Mesendoderm (in vitro differentiated cells): ENCODE data around the gene AURKA. TPM values are rescaled to one million over a fixed set of nuclear protein-coding genes. Genes with fewer than 3 reads are reported as not detected.

Experiments
- DNase-seq: peaks from one replicate; pipeline ENCODE4 v3.0.0; 2013
- H2AK5ac ChIP-seq: 2 replicates; pipeline ENCODE4 v1.6.1; 2013; ENCODE audit warnings: low read length, inconsistent platforms
- H2BK120ac ChIP-seq: 2 replicates; pipeline ENCODE4 v1.6.1; 2013; ENCODE audit warnings: low read depth, mild to moderate bottlenecking, low read length, moderate library complexity, mixed read lengths
- H2BK15ac ChIP-seq: replicated peaks from 2 replicates; pipeline ENCODE4 v1.6.1; 2013; ENCODE audit warnings: low read depth, mild to moderate bottlenecking, moderate library complexity
- H2BK5ac ChIP-seq: 2 replicates; pipeline ENCODE4 v1.6.1; 2013; ENCODE audit warnings: low read length, inconsistent platforms
- H3K18ac ChIP-seq: 2 replicates; pipeline ENCODE4 v1.6.1; 2013; ENCODE audit warnings: mild to moderate bottlenecking, low read length, mixed read lengths
- H3K23ac ChIP-seq: one replicate; pipeline ENCODE4 v1.6.1; 2013; ENCODE audit warnings: low read length
- H3K27ac ChIP-seq: 2 replicates; pipeline ENCODE4 v1.5.1; 2013; ENCODE audit warnings: low read depth, mild to moderate bottlenecking, inconsistent platforms, low read length, moderate library complexity
- H3K27me3 ChIP-seq: 2 replicates; pipeline ENCODE4 v1.6.1; 2013; ENCODE audit warnings: low read length, control low read depth, mild to moderate bottlenecking, inconsistent platforms; ENCODE audit not compliant: insufficient read depth, poor library complexity
- H3K36me3 ChIP-seq: 2 replicates; pipeline ENCODE4 v1.6.1; 2013; ENCODE audit warnings: low read length, inconsistent platforms; ENCODE audit not compliant: control insufficient read depth, insufficient read depth
- H3K4ac ChIP-seq: one replicate; pipeline ENCODE4 v1.6.1; 2013; ENCODE audit warnings: low read depth, mild to moderate bottlenecking, low read length, moderate library complexity
- H3K4me1 ChIP-seq: 2 replicates; pipeline ENCODE4 v1.6.1; 2013; ENCODE audit warnings: low read depth, low read length, inconsistent platforms; ENCODE audit not compliant: control insufficient read depth
- H3K4me2 ChIP-seq: 2 replicates; pipeline ENCODE4 v1.6.1; 2013; ENCODE audit warnings: low read length
- H3K4me3 ChIP-seq: 2 replicates; pipeline ENCODE4 v1.5.1; 2013; ENCODE audit warnings: mild to moderate bottlenecking, low read length
- H3K56ac ChIP-seq: one replicate; pipeline ENCODE4 v1.6.1; 2013; ENCODE audit warnings: low read length
- H3K79me1 ChIP-seq: 2 replicates; pipeline ENCODE4 v1.6.1; 2013; ENCODE audit warnings: low read length, inconsistent platforms
- H3K79me2 ChIP-seq: 2 replicates; pipeline ENCODE4 v1.6.1; 2013; ENCODE audit warnings: mild to moderate bottlenecking, low read length; ENCODE audit not compliant: control insufficient read depth, insufficient read depth
- H3K9ac ChIP-seq: 2 replicates; pipeline ENCODE4 v1.6.1; 2013; ENCODE audit warnings: low read length, inconsistent platforms
- H4K5ac ChIP-seq: one replicate; pipeline ENCODE4 v1.6.1; 2013; ENCODE audit warnings: low read length
- H4K8ac ChIP-seq: one replicate; pipeline ENCODE4 v1.6.1; 2013; ENCODE audit warnings: low read depth, mild to moderate bottlenecking, control low read depth, low read length, moderate library complexity
- WGBS: extraction: QIAGEN DNeasy Blood & Tissue Kit; methylation state at CpG from one replicate; pipeline ENCODE4 v1.1.7; 2013; ENCODE audit warnings: low lambda C conversion rate, missing lambda C conversion rate; ENCODE audit not compliant: insufficient coverage; ENCODE audit errors: extremely low coverage; 5-methylcytosine and 5-hydroxymethylcytosine counted together
- polyA plus RNA-seq, 2 experiments: library from polyadenylated mRNA; stranded (reverse); fragments of 200-250 nt; gene quantifications; one replicate each; pipeline ENCODE4 v1.2.3, GENCODE V29; 2013

AURKA gene
- 91.0 TPM for polyA plus RNA-seq (2013, experiment 1 of 2)
- 89.8 TPM for polyA plus RNA-seq (2013, experiment 2 of 2)

GRCh38 chr20:56392132-56392880 lies at the start of gene AURKA, which contains the start of gene CSTF1:
Gene AURKA, minus strand, starts transcription at chr20:56392215. Its CDS starts 4,018 bp downstream, at chr20:56388197.
Gene CSTF1, plus strand, starts transcription at chr20:56392645. Its CDS starts 2,908 bp downstream, at chr20:56395553.
- Histone ChIP-seq H3K18ac (peak within 1 kb of the TSS; percentile 89), H3K79me1 (peaks cover 23% of the 10 kb centered on the region), H2BK15ac (no peak within 1 kb of the TSS), H3K36me3 (peaks cover 20% of the 10 kb centered on the region), H3K23ac (no peak within 1 kb of the TSS), H2BK120ac (no peak within 1 kb of the TSS), H3K9ac (peak within 1 kb of the TSS; percentile 92), H3K79me2 (peaks cover 56% of the 10 kb centered on the region), H4K8ac (no peak within 1 kb of the TSS), H3K4ac (peak within 1 kb of the TSS; percentile 94), H2AK5ac (no peak within 1 kb of the TSS), H3K56ac (peak within 1 kb of the TSS; percentile 97), H3K27ac (peak within 1 kb of the TSS; percentile 79), H3K27me3 (no peaks in the 10 kb centered on the region), H3K4me2 (peak within 1 kb of the TSS; percentile 61), H3K4me1 (peaks cover 1% of the 10 kb centered on the region), H3K4me3 (peak within 1 kb of the TSS; percentile 86), H2BK5ac (peak within 1 kb of the TSS; percentile 42), H4K5ac (no peak within 1 kb of the TSS)
- WGBS, result no CpG with 5 or more reads among the region's 53 CpGs
- DNase-seq, result peak; percentile 100

- no peaks in the 10 kb centered on the region for H3K79me1 ChIP-seq
- no peak overlapping the region for H3K18ac ChIP-seq
- no peak overlapping the region for H3K4ac ChIP-seq
- H2BK5ac ChIP-seq, result no peak overlapping the region
- H3K4me1 ChIP-seq, result no peaks in the 10 kb centered on the region
- H2BK120ac ChIP-seq, result no peak overlapping the region
- no peaks in the 10 kb centered on the region for H3K36me3 ChIP-seq
- no peak overlapping the region for H2BK15ac ChIP-seq
- no peak overlapping the region for H3K4me3 ChIP-seq
- no peak overlapping the region for H2AK5ac ChIP-seq
- no peaks in the 10 kb centered on the region for H3K79me2 ChIP-seq
- no CpG with 5 or more reads among the region's 4 CpGs for WGBS
- no peak overlapping the region for H3K9ac ChIP-seq
- H3K56ac ChIP-seq, result no peak overlapping the region
- no peak overlapping the region for H4K8ac ChIP-seq
- no peak overlapping the region for H3K27ac ChIP-seq
- H4K5ac ChIP-seq, result no peak overlapping the region
- no peak overlapping the region for H3K23ac ChIP-seq
- no peaks in the 10 kb centered on the region for H3K27me3 ChIP-seq
- DNase-seq, result no peak
- no peak overlapping the region for H3K4me2 ChIP-seq
Measured at GRCh38 chr20:56440346-56441007, 48.5 kb upstream of the AURKA start.

GRCh38 chr20:56439771-56440291 lies 47.8 kb upstream of the AURKA start:
- no peaks in the 10 kb centered on the region for H3K79me1 ChIP-seq
- no peaks in the 10 kb centered on the region for H3K4me1 ChIP-seq
- DNase-seq, result peak; percentile 30
- no peak overlapping the region for H3K27ac ChIP-seq
- H3K27me3 ChIP-seq, result no peaks in the 10 kb centered on the region
- H4K5ac ChIP-seq, result no peak overlapping the region
- H3K79me2 ChIP-seq, result no peaks in the 10 kb centered on the region
- no peak overlapping the region for H3K9ac ChIP-seq
- no CpG with 5 or more reads among the region's 5 CpGs for WGBS
- no peak overlapping the region for H3K4me3 ChIP-seq
- no peak overlapping the region for H2BK120ac ChIP-seq
- H2BK5ac ChIP-seq, result no peak overlapping the region
- no peak overlapping the region for H3K4me2 ChIP-seq
- no peak overlapping the region for H3K23ac ChIP-seq
- H3K56ac ChIP-seq, result no peak overlapping the region
- no peak overlapping the region for H2BK15ac ChIP-seq
- H3K18ac ChIP-seq, result no peak overlapping the region
- H3K4ac ChIP-seq, result no peak overlapping the region
- H3K36me3 ChIP-seq, result no peaks in the 10 kb centered on the region
- no peak overlapping the region for H2AK5ac ChIP-seq
- no peak overlapping the region for H4K8ac ChIP-seq

GRCh38 chr20:56438284-56438683 lies 46.3 kb upstream of the AURKA start:
- Histone ChIP-seq H2BK15ac (no peak overlapping the region), H3K18ac (no peak overlapping the region), H2BK120ac (no peak overlapping the region), H3K4me3 (no peak overlapping the region), H4K5ac (no peak overlapping the region), H2AK5ac (no peak overlapping the region), H4K8ac (no peak overlapping the region), H3K27ac (no peak overlapping the region), H3K23ac (no peak overlapping the region), H3K4me2 (no peak overlapping the region), H3K27me3 (no peaks in the 10 kb centered on the region), H3K4me1 (no peaks in the 10 kb centered on the region), H3K79me1 (no peaks in the 10 kb centered on the region), H3K79me2 (no peaks in the 10 kb centered on the region), H3K36me3 (no peaks in the 10 kb centered on the region), H2BK5ac (no peak overlapping the region), H3K9ac (no peak overlapping the region), H3K4ac (no peak overlapping the region), H3K56ac (no peak overlapping the region)
- WGBS, result no CpG with 5 or more reads among the region's 4 CpGs
- no peak for DNase-seq

- Histone ChIP-seq H2BK5ac (no peak overlapping the region), H3K27ac (no peak overlapping the region), H2BK120ac (no peak overlapping the region), H3K36me3 (no peaks in the 10 kb centered on the region), H3K56ac (no peak overlapping the region), H2BK15ac (no peak overlapping the region), H3K4me3 (no peak overlapping the region), H3K9ac (no peak overlapping the region), H3K4ac (no peak overlapping the region), H2AK5ac (no peak overlapping the region), H3K23ac (no peak overlapping the region), H3K4me2 (no peak overlapping the region), H3K4me1 (no peaks in the 10 kb centered on the region), H3K79me1 (no peaks in the 10 kb centered on the region), H3K18ac (no peak overlapping the region), H4K8ac (no peak overlapping the region), H4K5ac (no peak overlapping the region), H3K79me2 (no peaks in the 10 kb centered on the region), H3K27me3 (no peaks in the 10 kb centered on the region)
- WGBS, result no CpG with 5 or more reads among the region's 20 CpGs
- no peak for DNase-seq
Measured at GRCh38 chr20:56437196-56437960, 45.4 kb upstream of the AURKA start.
